GM20000 (cell line): Measurements from ENCODE around the gene STXBP1.

Experiments used
- DNase-seq: peaks from one replicate; pipeline ENCODE4 v3.0.0; 2012; ENCODE audit warnings: low spot score
- CTCF ChIP-seq: IDR thresholded peaks from 2 replicates; pipeline ENCODE4 v1.5.1; 2012; ENCODE audit warnings: mild to moderate bottlenecking, control low read depth; ENCODE audit errors: extremely low read depth, missing control alignments

The STXBP1 gene

DNA sequence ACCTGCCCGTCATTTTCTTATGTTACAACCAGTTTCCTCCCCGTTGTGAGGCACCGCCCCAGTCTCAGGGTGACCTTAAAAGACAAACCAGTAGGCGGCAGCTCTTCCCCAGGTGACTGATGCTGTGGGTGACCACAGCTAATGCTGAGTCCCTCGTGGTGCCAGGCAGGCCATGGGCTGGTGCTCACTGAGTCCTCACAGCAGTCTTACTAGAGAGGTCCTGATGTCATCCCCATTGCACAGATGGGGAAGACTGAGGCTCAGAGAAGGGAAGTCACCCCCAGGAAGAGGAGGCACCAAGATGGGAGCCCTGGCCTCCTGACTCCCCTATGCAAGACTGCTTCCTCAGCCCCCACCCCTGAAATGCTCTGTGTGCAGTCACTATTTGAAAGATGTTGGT lies 95.7 kb downstream of the STXBP1 start:
- peak; percentile 47 for DNase-seq
- no peak for TF ChIP-seq CTCF

DNA sequence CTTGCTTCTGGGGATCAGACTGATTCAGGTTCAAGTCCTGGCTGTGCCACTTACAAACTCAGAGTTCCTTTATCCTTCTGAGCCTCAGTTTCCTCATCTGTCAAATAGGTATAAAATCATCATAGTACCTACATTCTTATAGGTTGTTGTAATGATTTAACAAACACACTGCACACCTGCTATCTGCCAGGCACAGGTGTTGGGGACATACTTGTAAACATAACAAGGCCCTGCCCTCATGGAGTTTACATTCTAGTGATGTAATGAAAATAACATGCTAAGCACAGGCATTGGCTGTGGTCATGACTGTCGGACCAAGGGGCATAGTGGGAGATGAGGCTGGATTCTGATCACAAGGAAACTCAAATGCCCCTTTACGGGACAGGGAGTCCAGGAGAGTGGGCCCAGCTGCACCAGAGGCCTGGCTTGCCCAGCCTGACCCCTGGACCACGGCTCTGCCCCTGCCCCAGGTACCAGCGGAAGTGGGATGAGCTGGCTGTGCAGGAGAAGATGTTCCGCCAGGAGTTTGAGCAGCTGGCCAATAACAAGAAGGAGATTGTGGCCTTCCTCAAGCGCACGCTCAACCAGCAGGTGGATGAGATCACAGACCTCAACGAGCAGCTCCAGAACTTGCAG lies 97.0 kb downstream of the STXBP1 start:
- TF ChIP-seq CTCF = no peak
- DNase-seq = no peak

DNA sequence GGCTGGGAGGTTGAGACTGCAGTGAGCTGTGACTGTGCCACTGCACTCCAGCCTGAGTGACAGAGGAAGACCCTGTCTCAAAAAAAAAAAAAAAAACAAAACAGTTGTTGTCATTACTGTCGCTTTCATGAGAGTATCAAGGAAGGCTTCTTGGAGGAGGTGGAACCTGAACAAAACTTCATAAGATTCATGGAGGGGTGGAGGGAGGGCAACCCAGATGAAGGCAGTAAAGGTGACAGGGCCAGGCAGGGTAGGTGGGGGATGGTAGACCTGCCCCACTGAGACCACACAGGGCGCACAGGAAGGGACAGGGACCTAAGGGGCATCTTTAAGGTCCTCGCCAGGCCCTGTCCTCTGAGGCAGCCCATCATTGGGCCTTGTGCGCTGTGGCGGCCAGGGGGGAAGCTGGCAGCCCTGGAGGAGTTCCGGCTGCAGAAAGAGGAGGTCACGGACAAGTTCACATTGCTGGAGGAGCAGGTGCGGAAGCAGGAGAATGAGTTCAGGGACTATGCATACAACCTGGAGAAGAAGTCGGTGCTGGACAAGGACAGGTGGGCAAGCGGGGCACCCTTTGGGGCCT lies 98.2 kb downstream of the STXBP1 start:
- no peak for TF ChIP-seq CTCF
- DNase-seq = no peak

DNA sequence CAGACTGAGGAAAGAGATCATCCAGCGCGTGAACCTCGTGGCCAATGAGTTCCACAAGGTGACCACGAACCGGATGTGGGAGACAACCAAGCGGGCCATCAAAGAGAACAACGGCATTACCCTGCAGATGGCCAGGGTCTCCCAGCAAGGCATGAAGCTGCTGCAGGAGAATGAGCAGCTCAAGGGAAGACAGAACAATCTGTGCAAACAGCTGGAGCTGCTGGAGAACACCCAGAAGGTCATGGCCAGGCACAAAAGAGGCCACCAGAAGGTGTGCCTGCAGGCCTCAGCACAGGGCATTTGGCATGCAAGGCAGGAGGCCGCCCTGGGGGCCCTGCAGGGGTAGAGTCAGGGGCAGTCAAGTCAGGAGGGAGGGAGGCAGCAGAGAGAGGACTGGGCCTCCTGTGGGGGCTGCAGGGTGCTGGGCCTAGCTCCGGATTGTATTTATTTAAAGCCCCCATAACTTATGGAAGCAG lies 99.2 kb downstream of the STXBP1 start:
- no peak for TF ChIP-seq CTCF
- DNase-seq = no peak

DNA sequence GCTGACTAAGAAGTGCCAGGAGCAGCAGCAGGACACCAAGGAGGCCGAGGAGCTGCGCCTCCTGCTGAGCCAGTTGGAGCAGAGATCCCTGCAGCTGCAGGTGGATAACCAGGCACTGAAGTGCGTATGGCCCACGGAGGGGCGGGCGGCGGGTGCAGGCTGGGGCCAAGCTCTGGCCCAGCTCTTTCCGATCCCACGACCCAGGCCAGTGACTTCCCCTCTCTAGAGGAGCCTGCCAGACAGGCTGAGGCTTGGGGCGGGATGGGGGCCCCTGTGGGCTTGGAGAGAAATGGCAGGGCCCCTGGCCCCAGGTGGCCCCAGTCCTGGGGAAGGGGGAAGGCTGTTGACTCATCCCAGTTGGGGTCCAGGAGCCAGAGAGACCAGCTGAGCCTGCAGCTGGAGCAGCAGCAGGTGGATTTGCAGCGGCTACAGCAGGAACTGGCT lies 99.8 kb downstream of the STXBP1 start:
- TF ChIP-seq CTCF = no peak

DNA sequence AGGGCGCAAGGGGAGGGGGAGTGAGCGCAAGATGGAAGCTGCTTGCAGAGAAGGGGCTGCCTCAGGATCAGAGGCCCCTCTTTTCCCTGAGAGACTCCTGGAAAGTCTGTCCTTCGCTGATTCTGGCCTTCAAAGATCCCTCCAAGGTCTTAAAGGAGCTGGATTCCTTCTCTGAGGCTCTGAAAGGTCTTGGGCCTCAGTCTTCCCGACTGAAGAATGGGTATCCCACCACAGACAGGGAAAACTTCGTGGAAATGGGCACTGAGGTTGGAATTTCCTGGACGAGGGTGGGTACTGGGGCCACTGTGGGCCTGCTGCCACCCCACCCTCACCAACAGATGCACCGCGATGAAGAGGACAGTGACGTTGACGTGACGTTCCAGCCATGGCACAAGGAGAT lies 100.3 kb downstream of the STXBP1 start:
- TF ChIP-seq CTCF = no peak
- DNase-seq = no peak

More for the DNA sequence above, 99.8 kb downstream of the STXBP1 start:
- no peak for DNase-seq

- no peak for DNase-seq
- TF ChIP-seq CTCF = no peak
These were observed 100.8 kb downstream of the STXBP1 start for GRCh38 chr9:127712867-127713266.
